Glutamatergic neuron (in vitro differentiated cells): ENCODE measurements around the gene DNAJC6. TPM values are rescaled to one million over a fixed set of nuclear protein-coding genes. Genes with fewer than 3 reads are reported as not detected.

ENCODE experiments used
- DNase-seq: peaks from one replicate; pipeline ENCODE4 v3.0.0; 2022
- H3K27ac Mint-ChIP-seq: one replicate; pipeline ENCODE4 v1.8.0; 2020; ENCODE audit warnings: mild to moderate bottlenecking, mixed read lengths, inconsistent platforms; ENCODE audit not compliant: unreplicated experiment
- H3K27me3 Mint-ChIP-seq: one replicate; pipeline ENCODE4 v1.8.0; 2020; ENCODE audit warnings: mild to moderate bottlenecking, moderate library complexity, mixed read lengths, inconsistent platforms; ENCODE audit not compliant: unreplicated experiment
- H3K36me3 Mint-ChIP-seq: one replicate; pipeline ENCODE4 v1.8.0; 2020; ENCODE audit warnings: mild to moderate bottlenecking, mixed read lengths, inconsistent platforms; ENCODE audit not compliant: unreplicated experiment
- H3K4me1 Mint-ChIP-seq: one replicate; pipeline ENCODE4 v1.8.0; 2020; ENCODE audit warnings: mild to moderate bottlenecking, low read depth, mixed read lengths, inconsistent platforms; ENCODE audit not compliant: unreplicated experiment
- H3K4me3 Mint-ChIP-seq: one replicate; pipeline ENCODE4 v1.8.0; 2020; ENCODE audit warnings: mild to moderate bottlenecking, mixed read lengths, inconsistent platforms; ENCODE audit not compliant: unreplicated experiment
- H3K9me3 Mint-ChIP-seq: one replicate; pipeline ENCODE4 v1.8.0; 2020; ENCODE audit warnings: mild to moderate bottlenecking, moderate library complexity, mixed read lengths, inconsistent platforms; ENCODE audit not compliant: unreplicated experiment
- total RNA-seq: library from RNA; stranded (reverse); fragmentation: NEBNext Ultra II Directional; extraction: Animal tissue kit (Norgen Biotek cat#: 25700); gene quantifications from one replicate; pipeline ENCODE4 v1.2.1, GENCODE V29; 2021; ENCODE audit not compliant: unreplicated experiment
- TF ChIP-seq, protein P1 (sequence below): fragments of 200-600 bp; sonication (generic); IDR thresholded peaks from one replicate; pipeline ENCODE4 v1.5.0; 2021; ENCODE audit not compliant: partially characterized antibody, unreplicated experiment

DNAJC6 gene
- total RNA-seq, 1 donor from 2014 or later, result 54.6 TPM

DNA sequence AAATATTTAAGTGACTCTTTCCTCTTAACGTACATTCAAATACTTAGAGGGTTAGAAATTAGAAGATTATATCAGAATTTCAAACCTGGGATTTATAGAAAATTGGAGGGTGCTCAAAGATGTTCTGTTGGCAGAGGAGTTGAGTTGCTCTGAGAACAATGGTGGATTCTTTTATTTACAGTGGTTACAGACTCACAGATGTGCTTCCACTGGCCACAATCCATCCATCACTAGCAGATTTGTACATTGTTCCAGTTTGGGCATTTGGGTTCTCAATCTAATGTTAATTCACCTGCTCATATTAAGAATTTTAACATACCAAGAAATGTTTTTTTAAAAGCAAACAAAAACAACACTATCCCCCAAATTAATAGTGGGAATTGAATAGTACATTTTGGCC is 23.5 kb downstream of the DNAJC6 start:
- Mint-ChIP-seq H3K4me3 (no peak overlapping the region), H3K27me3 (no peaks in the 10 kb centered on the region), H3K4me1 (peaks cover 2% of the 10 kb centered on the region), H3K36me3 (peaks cover 6% of the 10 kb centered on the region), H3K9me3 (peaks cover 2% of the 10 kb centered on the region), H3K27ac (no peak overlapping the region)
- DNase-seq, result no peak
- TF ChIP-seq, protein P1, sequence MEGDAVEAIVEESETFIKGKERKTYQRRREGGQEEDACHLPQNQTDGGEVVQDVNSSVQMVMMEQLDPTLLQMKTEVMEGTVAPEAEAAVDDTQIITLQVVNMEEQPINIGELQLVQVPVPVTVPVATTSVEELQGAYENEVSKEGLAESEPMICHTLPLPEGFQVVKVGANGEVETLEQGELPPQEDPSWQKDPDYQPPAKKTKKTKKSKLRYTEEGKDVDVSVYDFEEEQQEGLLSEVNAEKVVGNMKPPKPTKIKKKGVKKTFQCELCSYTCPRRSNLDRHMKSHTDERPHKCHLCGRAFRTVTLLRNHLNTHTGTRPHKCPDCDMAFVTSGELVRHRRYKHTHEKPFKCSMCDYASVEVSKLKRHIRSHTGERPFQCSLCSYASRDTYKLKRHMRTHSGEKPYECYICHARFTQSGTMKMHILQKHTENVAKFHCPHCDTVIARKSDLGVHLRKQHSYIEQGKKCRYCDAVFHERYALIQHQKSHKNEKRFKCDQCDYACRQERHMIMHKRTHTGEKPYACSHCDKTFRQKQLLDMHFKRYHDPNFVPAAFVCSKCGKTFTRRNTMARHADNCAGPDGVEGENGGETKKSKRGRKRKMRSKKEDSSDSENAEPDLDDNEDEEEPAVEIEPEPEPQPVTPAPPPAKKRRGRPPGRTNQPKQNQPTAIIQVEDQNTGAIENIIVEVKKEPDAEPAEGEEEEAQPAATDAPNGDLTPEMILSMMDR, result no peak

DNA sequence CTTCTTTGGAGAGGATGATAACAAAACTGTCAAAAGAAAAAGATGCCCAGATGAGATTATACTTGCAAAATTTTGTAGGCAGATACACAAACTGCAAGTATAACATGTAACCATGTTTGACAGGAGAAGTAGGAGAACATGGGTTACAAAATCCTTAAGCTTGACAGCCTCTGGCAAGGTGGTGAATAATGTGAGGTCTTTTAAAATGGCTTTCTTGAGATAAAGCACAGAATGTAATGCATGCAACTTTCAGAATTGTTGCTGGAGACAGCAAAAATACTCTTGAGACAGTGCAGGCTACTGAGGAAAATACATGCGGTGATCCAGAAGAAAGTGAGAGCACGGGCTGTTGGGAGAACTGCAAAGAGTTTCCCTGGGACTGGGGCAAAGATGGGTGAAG is 24.7 kb downstream of the DNAJC6 start:
- TF ChIP-seq, protein P1, result no peak
- H3K27me3 Mint-ChIP-seq, result no peaks in the 10 kb centered on the region
- H3K4me3 Mint-ChIP-seq, result no peak overlapping the region
- peaks cover 2% of the 10 kb centered on the region for H3K9me3 Mint-ChIP-seq
- peaks cover 6% of the 10 kb centered on the region for H3K36me3 Mint-ChIP-seq
- DNase-seq, result no peak
- H3K4me1 Mint-ChIP-seq, result peaks cover 2% of the 10 kb centered on the region
- H3K27ac Mint-ChIP-seq, result no peak overlapping the region

DNA sequence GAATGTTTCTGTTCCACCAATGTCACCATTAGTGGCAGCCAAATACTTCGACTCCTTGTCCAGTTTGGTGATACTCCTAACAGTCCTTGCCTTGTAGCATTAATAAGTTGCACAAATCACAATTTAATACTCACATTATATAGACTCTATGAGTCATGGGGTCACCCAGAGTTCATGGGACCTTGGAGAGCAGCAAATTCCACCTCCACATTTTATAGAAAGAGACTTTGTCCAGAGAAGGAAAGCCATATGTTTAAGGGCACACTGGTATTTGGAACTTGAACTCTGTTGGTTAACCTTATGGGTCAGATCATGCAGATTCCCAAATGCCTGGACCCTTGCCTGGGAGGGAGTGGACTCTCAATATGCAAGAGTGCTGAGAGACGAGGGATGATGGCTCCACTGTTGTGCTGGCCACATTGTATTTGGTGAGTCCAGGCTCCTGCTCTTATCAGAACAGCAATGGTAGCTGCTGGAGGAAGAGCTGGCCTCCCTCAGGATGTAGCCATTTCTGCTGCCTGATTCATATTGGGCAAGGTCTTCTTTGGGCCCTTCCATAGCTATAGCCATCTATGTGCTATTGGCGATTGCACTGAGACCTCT is 30.6 kb downstream of the DNAJC6 start:
- TF ChIP-seq, protein P1, result no peak
- Mint-ChIP-seq H3K27me3 (no peaks in the 10 kb centered on the region), H3K4me1 (no peaks in the 10 kb centered on the region), H3K36me3 (peaks cover 6% of the 10 kb centered on the region), H3K27ac (no peak overlapping the region), H3K9me3 (no peaks in the 10 kb centered on the region), H3K4me3 (no peak overlapping the region)
- no peak for DNase-seq

DNA sequence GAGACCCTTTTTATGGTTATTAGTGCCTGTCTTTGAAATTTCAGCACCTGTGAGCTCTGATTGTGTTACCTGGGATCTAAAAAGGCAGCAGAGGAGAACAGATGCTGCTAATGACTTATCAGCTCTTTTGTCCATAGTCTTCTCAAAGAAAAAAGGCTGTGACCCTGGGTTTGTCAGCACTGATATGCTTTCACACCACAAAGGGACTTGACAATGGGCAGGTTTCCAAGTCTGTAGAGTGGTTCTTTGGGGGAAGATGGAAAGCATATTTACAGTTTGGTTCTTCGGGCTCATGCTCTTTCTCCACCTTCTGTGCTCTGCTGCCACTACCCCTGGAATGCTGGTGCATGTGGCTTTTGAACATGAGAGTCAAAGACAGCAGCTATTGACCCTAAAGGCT is 32.0 kb downstream of the DNAJC6 start:
- no peak overlapping the region for H3K4me3 Mint-ChIP-seq
- H3K9me3 Mint-ChIP-seq, result no peaks in the 10 kb centered on the region
- TF ChIP-seq, protein P1, result no peak
- no peak overlapping the region for H3K27ac Mint-ChIP-seq
- no peaks in the 10 kb centered on the region for H3K27me3 Mint-ChIP-seq
- H3K36me3 Mint-ChIP-seq, result no peaks in the 10 kb centered on the region
- no peak for DNase-seq
- peaks cover 3% of the 10 kb centered on the region for H3K4me1 Mint-ChIP-seq

DNA sequence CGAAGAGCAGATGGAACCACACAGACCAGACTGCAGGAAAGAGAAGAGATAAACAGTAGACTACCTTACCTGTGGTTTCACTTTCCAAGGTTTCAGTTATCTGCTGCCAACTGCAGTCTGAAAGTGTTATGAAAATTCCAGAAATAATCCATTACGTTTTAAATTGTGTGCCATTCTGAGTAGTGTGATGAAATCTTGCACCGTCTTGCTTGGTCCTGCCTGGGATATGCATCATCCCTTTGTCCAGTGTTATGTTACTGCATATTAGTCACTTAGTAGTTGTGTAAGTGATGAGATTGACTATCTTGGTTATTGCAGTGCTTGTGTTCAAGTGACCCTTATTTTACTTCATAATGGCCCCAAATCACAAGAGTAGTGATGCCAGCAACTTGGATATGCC is 33.9 kb downstream of the DNAJC6 start:
- Mint-ChIP-seq H3K36me3 (no peaks in the 10 kb centered on the region), H3K4me3 (no peak overlapping the region), H3K27ac (no peak overlapping the region), H3K4me1 (peaks cover 9% of the 10 kb centered on the region), H3K9me3 (no peaks in the 10 kb centered on the region), H3K27me3 (no peaks in the 10 kb centered on the region)
- TF ChIP-seq, protein P1, result no peak
- DNase-seq, result no peak
